NCI-H2081 (cell line): Measurements from ENCODE around the gene BSPRY.
"Not testable (repeated sequence)": the region's sequence is repeated elsewhere in the genome, so short reads cannot be mapped to it uniquely, and the experiment has no call there.

Source experiments
- DNase-seq, 2 experiments: peaks; one replicate each; lab custom pipeline; 2025; lab: John Stamatoyannopoulos, UW

Gene BSPRY

GRCh38 chr9:113395000-113395861, 45.9 kb downstream of the BSPRY start:
- DNase-seq: no peak

GRCh38 chr9:113397203-113397631, 47.9 kb downstream of the BSPRY start:
- DNase-seq: no peak

DNA sequence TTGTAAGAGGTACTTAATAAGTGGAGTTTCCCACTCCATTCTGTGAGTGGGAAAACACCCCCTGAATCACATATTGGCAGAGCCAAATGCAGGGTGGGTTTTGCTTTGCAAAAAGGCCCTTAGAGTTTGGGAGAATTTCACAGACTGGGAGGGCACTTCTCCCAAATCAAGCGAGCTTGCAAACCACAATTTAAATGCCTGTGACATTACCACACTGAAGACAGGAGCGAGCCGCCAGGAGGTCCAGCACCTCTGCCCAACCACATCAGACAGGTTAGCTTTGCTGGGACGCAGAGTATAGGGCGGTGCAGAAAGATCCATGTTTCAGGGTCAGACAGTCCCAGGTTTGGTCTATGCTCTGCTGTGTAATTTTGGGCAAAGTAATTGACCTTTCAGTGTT, 49.5 kb downstream of the BSPRY start:
- no peak for DNase-seq

DNA sequence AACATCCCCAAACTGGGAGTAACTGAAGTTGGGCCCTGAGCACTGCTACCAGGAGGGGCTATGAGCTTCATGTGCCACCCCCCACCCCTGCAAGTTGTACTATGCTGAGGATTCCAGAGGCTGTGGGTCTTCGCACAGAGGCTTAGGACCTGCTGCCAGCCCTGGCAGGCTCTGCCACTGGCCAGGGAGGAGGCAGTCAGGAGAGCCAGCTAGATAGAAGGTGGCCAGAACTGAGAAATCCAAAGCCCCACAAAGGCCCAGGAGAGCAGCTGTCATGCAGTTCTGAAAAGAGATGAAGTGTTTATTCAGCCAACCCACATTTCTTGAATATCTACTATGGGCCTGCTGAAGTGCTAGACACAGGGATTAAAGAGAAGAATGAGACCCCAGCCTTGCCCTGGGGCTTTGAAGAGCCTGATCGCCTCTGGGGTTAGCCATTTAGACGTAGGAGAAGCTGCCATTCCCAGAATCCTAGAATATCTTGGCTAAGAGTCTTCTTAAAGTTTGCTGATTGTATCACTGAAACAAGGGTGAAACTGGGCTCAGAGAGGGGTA, 50.4 kb downstream of the BSPRY start:
- no peak for DNase-seq

DNA sequence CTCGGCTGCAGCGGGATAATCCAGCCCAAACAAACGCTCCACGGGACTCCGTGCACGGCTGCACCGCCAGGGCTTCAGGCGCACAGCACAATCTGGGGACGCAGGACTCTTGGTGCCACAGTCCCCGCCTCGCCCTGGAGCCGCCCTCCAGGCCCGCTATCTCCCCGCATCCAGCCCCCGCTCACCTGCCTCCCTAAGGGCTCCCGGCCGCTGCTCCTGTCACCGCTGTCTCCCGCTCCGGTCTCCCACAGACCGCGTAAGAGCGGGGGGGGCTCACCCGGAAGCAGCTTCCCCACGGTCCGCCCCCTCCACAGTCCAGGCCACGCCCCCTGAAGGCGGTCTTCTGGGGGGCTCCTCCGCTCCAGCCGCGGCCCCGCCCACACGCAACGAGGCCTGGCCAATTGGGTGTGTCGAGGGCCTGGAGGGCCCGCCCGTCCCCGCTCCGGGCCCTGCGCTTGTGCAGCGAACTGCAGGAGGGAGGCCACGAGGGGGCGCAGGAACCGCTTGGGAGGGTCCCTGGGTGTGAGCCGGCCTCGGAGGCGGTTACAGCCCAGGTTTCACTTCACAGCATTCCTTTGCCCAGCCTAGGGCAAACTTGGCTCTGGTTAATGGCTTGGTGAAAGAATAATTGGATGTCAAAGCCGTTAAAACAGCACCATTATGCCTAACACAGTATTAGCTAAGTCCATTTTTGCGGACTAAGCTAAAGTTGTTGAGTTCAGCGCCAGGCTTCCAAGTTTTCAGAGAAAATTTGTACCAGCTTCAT, 51.9 kb downstream of the BSPRY start, which contains the start of gene ALAD:
TSS of gene ALAD (minus strand) at position 258 of the 766 bp plus-strand sequence. CDS start 7,725 bp downstream, outside the sequence.
- peak; percentile 97 to 98 for DNase-seq

DNA sequence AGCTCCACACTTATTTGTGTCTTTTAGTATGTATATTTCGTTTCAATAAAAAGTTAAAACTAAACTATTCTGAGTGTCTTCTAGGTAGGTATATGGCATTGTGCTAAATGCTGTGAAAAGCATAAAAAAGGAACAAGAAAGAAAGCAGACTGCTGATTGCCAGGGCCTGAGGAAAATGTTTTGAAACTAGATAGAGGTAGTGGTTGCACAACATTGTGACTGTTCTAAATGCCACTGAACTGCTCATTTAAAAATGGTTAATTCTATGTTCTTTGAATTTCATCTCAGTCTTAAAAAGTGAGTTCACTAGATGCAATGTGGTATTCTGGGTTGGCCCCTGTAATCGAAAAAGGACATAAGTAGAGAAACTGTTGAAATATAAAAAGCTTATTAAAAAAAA, 54.3 kb downstream of the BSPRY start:
- no peak for DNase-seq

DNA sequence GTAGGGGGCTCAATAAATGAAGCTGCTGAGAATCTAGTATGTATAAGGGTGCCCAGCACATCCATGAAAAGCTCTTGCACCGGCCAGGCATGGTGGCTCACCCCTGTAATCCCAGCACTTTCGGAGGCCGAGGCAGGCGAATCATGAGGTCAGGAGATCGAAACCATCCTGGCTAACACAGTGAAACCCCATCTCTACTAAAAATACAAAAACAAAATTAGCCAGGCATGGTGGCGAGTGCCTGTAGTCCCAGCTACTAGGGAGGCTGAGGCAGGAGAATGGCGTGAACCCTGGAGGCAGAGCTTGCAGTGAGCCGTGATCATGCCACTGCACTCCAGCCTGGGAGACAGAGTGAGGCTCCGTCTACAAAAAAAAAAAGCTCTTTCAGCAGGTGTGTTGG, 57.0 kb downstream of the BSPRY start:
- DNase-seq: not testable (repeated sequence)

DNA sequence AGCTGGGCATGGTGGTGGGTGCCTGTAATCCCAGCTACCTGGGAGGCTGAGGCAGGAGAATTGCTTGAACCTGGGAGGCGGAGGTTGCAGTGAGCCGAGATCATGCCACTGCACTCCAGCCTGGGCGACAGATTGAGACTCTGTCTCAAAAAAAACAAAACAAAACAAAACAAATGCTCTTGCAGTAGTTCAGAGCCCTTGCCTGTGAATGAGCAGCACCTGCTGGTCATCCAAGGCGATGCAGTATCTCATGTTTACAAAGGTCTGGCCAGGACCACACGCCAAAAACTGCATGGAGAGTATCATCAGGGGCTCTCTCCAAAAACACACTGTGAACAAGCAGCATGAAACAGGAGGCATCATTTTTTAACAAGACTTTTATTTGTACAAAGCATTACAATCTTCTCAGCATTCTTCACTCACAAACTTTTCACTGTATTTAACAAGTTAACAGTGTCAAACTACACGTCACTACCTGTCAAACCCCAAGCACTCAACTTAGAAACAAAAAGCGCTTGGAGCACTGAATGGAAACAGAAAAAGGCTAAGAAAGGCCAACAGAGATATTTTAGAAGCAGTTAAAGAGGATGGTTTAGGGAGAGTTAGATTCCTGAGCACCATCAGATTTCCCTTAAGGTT, 57.7 kb downstream of the BSPRY start:
- peak; percentile 25 to 63 for DNase-seq

DNA sequence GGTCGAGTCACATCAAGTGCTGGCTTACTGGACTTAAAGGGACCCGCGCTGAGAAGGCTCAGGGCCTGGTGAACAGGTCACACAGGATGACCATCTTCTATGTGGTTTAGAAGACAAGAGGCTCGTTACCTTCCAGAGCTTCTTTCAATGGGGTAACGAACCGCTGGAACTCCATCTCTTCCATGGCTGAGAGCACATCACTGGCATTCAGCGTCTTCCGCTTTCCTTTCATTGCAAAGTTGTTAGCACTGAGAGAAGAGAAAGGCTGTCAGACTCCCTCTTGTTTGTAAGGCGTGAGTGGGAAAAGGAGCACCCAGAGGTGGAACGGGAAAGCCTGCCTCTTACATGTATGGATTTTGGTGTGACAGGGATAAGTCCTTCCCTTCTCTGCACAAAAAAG, 60.1 kb downstream of the BSPRY start:
- DNase-seq: no peak

GRCh38 chr9:113409883-113410206, 60.5 kb downstream of the BSPRY start:
- peak in 1 of 2 experiments; percentile 29 for DNase-seq

DNA sequence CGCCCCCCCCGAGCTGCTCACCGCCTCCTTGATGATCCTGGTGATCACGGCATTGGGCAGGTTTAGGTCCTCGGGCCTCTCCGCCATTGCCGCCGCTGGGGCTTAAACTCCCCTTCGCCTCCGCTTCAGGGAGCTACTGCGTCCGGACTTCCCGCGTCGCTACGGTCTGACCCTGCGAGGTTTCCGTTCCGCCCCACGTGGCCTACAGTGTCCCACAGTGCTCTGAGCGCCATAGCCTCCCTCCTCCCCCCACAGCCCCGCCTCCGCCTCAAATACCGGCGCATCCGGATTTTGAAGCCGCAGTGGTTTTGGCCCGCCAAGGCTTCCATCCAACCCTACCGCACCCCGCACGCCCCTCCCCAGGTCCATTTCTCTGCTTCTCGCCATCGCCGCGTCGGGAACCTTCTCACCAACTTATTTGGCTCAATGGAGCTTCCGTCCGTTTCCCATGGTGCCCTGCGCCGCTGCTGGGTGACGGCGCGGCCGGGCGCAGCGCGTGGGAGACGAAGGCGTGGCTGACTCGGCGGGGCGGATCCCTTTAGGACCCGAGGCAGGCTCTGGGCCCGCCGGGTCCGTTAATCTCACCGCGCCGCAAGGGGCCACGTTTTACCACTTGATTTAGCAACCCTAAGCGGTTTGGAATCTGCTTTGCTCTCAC, 61.0 kb downstream of the BSPRY start, which contains the start of the genes C9orf43 and POLE3:
TSS of gene C9orf43 (plus strand) at position 541 of the 658 bp plus-strand sequence. CDS start 2,747 bp downstream, outside the sequence.
TSS of gene POLE3 (minus strand) at position 469 of the 658 bp plus-strand sequence. CDS start at position 87, 382 bp downstream.
- peak; percentile 93 to 97 for DNase-seq

DNA sequence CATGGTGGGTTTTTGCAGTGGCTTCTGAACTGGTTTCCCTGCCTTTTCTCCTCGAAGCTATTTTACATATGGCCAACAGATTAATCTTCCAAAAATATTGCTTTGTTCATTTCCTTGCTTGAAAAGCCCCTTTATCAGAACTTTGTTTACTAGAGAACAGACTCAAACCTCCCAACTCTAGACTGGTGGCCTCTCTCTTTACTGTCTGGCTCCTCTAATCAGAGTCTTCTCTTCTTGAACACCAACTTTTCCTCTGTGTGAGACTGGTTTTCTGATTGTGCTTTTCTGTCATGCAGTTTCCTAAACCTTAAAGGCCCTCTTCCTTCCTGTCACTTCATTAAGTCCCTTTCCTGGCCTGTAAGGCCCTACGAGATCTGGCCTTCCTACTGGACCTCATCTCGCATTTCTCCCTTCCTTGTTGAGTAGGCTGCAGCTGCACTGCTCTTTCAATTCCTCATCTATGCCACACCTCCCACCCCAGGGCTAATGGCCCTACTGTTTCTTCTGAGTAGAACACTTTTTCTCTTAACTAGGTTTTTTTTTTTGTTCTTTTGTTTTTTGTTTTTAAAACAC, 66.9 kb downstream of the BSPRY start:
- DNase-seq: no peak

DNA sequence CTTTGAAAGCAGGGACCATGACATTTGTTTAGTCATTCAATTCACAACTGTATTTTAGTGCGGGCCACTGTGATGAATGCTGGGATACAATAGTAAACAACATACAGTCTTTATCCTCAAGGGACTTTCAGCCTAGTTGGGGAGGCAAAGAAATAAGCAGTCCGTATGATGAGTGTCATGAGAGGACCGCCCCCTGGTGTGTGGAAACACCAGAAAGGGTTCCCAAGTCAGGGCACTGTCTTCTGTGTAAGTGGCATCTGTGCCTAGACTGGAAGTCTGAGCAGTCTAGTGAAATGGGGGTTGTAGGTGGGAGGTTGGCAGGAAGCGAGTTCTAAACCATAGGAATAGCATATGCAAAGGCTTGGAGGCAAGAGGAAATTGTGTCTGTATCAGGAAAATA, 68.0 kb downstream of the BSPRY start:
- DNase-seq: no peak
